Measurements from ENCODE around the gene TMEM88.

The TMEM88 gene

GRCh38 chr17:7883781-7884386, 29.0 kb downstream of the TMEM88 start:
- H3K4me3 ChIP-seq (ENCODE audit: low read depth, low read length): no peak overlapping the region
- TF ChIP-seq CTCF (IDR thresholded peaks at IDR 0.05; ENCODE audit: borderline replicate concordance, insufficient read depth, low read depth, low read length): no peak

- H3K4me3 ChIP-seq (ENCODE audit: low read depth, low read length): peak overlapping the region; percentile 92
- TF ChIP-seq CTCF (IDR thresholded peaks at IDR 0.05; ENCODE audit: borderline replicate concordance, insufficient read depth, low read depth, low read length): no peak
Measured at GRCh38 chr17:7884581-7885366, 29.9 kb downstream of the TMEM88 start.

- H3K4me3 ChIP-seq (ENCODE audit: low read depth, low read length): peak overlapping the region; percentile 92
- TF ChIP-seq CTCF (IDR thresholded peaks at IDR 0.05; ENCODE audit: borderline replicate concordance, insufficient read depth, low read depth, low read length): no peak; the same call in 1 of the 2 replicates
Measured at GRCh38 chr17:7885367-7886226, 30.7 kb downstream of the TMEM88 start.

- H3K4me3 ChIP-seq (ENCODE audit: low read depth, low read length): peak overlapping the region; percentile 92
- no peak for TF ChIP-seq CTCF (IDR thresholded peaks at IDR 0.05; ENCODE audit: borderline replicate concordance, insufficient read depth, low read depth, low read length)
Measured at GRCh38 chr17:7886227-7887037, 31.6 kb downstream of the TMEM88 start.

GRCh38 chr17:7887038-7887481, 32.2 kb downstream of the TMEM88 start:
- no peak for TF ChIP-seq CTCF (IDR thresholded peaks at IDR 0.05; ENCODE audit: borderline replicate concordance, insufficient read depth, low read depth, low read length)
- peak overlapping the region; percentile 92 for H3K4me3 ChIP-seq (ENCODE audit: low read depth, low read length)

- no peak for TF ChIP-seq CTCF (IDR thresholded peaks at IDR 0.05; ENCODE audit: borderline replicate concordance, insufficient read depth, low read depth, low read length)
- peak overlapping the region; percentile 92 for H3K4me3 ChIP-seq (ENCODE audit: low read depth, low read length)
Measured at GRCh38 chr17:7887482-7888183, 32.8 kb downstream of the TMEM88 start.

Data from GM12875 (cell line).